ENCODE measurements around the gene FSD2. TPM values are rescaled to one million over a fixed set of nuclear protein-coding genes. Genes with fewer than 3 reads are reported as not detected.

The FSD2 gene
- total RNA-seq, 1 donor from 2014 or later, result not detected

- intact Hi-C loops (cut with DNase I), result no loop called here
- DNase-seq (ENCODE audit: extremely low spot score in 2 of 2), result no peak
- no peak overlapping the region for H3K4me3 ChIP-seq
- TF ChIP-seq CTCF (IDR thresholded peaks at IDR 0.05), result no peak
- no peak for TF ChIP-seq POLR2AphosphoS5 (IDR thresholded peaks at IDR 0.05; ENCODE audit: insufficient read depth in 1 of 2, low read depth in 1 of 2)
- no peaks in the 10 kb centered on the region for H3K9me3 ChIP-seq
- no peaks in the 10 kb centered on the region for H3K4me1 ChIP-seq
- H3K36me3 ChIP-seq, result no peaks in the 10 kb centered on the region
- no peak overlapping the region for H3K27ac ChIP-seq
- H3K27me3 ChIP-seq, result no peaks in the 10 kb centered on the region
Measured at GRCh38 chr15:82798104-82798503, 7.8 kb downstream of the FSD2 start.

GRCh38 chr15:82793737-82794136, 12.1 kb downstream of the FSD2 start:
- no peaks in the 10 kb centered on the region for H3K4me1 ChIP-seq
- no peak overlapping the region for H3K27ac ChIP-seq
- TF ChIP-seq POLR2A (IDR thresholded peaks at IDR 0.05), result no peak
- no peak for TF ChIP-seq CTCF (IDR thresholded peaks at IDR 0.05)
- no peak for TF ChIP-seq POLR2AphosphoS5 (IDR thresholded peaks at IDR 0.05; ENCODE audit: insufficient read depth in 1 of 2, low read depth in 1 of 2)
- no peaks in the 10 kb centered on the region for H3K27me3 ChIP-seq
- H3K36me3 ChIP-seq, result no peaks in the 10 kb centered on the region
- no peaks in the 10 kb centered on the region for H3K9me3 ChIP-seq
- intact Hi-C loops (cut with DNase I), result no loop called here
- DNase-seq (ENCODE audit: extremely low spot score in 2 of 2), result no peak
- H3K4me3 ChIP-seq, result no peak overlapping the region

- H3K4me1 ChIP-seq, result no peaks in the 10 kb centered on the region
- H3K9me3 ChIP-seq, result no peaks in the 10 kb centered on the region
- TF ChIP-seq POLR2A (IDR thresholded peaks at IDR 0.05) (no peak), CTCF (IDR thresholded peaks at IDR 0.05) (no peak), POLR2AphosphoS5 (IDR thresholded peaks at IDR 0.05; ENCODE audit: insufficient read depth in 1 of 2, low read depth in 1 of 2) (no peak)
- H3K27me3 ChIP-seq, result no peaks in the 10 kb centered on the region
- DNase-seq (ENCODE audit: extremely low spot score in 2 of 2), result no peak
- H3K36me3 ChIP-seq, result no peaks in the 10 kb centered on the region
- H3K27ac ChIP-seq, result no peak overlapping the region
- H3K4me3 ChIP-seq, result no peak overlapping the region
- intact Hi-C loops (cut with DNase I), result no loop called here
Measured at GRCh38 chr15:82792068-82792467, 13.8 kb downstream of the FSD2 start.

- TF ChIP-seq POLR2AphosphoS5 (IDR thresholded peaks at IDR 0.05; ENCODE audit: insufficient read depth in 1 of 2, low read depth in 1 of 2), result no peak
- TF ChIP-seq POLR2A (IDR thresholded peaks at IDR 0.05), result no peak
- no peak for TF ChIP-seq CTCF (IDR thresholded peaks at IDR 0.05)
- no peak overlapping the region for H3K27ac ChIP-seq
- no peaks in the 10 kb centered on the region for H3K27me3 ChIP-seq
- H3K9me3 ChIP-seq, result no peaks in the 10 kb centered on the region
- no peaks in the 10 kb centered on the region for H3K4me1 ChIP-seq
- DNase-seq (ENCODE audit: extremely low spot score in 2 of 2), result no peak
- no peaks in the 10 kb centered on the region for H3K36me3 ChIP-seq
- intact Hi-C loops (cut with DNase I), result no loop called here
- no peak overlapping the region for H3K4me3 ChIP-seq
Measured at GRCh38 chr15:82790321-82790720, 15.5 kb downstream of the FSD2 start.

- no peaks in the 10 kb centered on the region for H3K36me3 ChIP-seq
- H3K4me1 ChIP-seq, result no peaks in the 10 kb centered on the region
- no peak for DNase-seq (ENCODE audit: extremely low spot score in 2 of 2)
- H3K27ac ChIP-seq, result no peak overlapping the region
- intact Hi-C loops (cut with DNase I), result no loop called here
- no peaks in the 10 kb centered on the region for H3K27me3 ChIP-seq
- no peaks in the 10 kb centered on the region for H3K9me3 ChIP-seq
- H3K4me3 ChIP-seq, result no peak overlapping the region
- no peak for TF ChIP-seq POLR2A (IDR thresholded peaks at IDR 0.05)
- TF ChIP-seq CTCF (IDR thresholded peaks at IDR 0.05), result no peak
- no peak for TF ChIP-seq POLR2AphosphoS5 (IDR thresholded peaks at IDR 0.05; ENCODE audit: insufficient read depth in 1 of 2, low read depth in 1 of 2)
Measured at GRCh38 chr15:82789491-82789890, 16.4 kb downstream of the FSD2 start.

All from vagina (tissue), 2 donors.